Measurements from ENCODE around the gene TRMT10A. TPM values are rescaled to one million over a fixed set of nuclear protein-coding genes. Genes with fewer than 3 reads are reported as not detected.
A peak's percentile ranks its signal among the peaks of the same experiment; 100 is the strongest.

Gene TRMT10A
- total and polyA plus RNA-seq, 8 donors = 1.3 to 60.7 (median 4.2) TPM; not detected in 1

DNA sequence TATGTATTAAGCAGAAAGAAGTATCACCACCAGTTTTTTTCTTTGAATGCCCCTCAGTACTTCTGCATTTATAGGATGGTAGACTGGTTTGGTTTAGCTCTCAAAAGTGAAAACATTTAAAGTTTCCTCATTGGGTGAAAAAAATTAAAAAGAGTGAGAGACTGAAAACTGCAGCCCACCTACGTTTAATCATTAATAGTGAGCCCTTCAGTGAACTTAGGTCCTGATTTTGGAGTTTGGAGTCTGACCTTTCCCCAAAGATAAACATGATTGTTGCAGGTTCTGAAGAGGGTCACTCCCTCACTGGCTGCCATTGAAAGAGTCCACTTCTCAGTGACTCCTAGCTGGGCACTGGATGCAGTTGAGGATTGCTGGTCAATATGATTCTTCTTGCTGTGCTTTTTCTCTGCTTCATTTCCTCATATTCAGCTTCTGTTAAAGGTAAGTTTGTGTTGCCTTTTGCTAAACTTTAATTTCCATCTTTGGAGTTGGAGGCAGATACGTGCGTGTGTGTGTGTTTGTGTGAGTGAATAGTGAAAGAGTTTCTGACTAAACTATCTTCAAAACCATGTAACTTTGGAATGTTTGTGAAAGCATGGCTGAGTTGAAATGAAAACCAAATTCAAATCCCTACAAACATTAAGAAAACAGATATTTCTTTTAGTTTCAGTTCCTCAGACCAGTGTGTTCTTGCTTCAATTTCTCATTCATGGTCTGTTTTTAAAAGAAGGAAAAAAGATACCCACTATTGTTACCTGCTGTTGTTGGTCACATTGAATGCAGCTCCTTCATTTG lies 10.9 kb upstream of the TRMT10A start, which contains the start of gene MTTP:
Gene MTTP (plus strand): TSS at position 295 of the 795 bp plus-strand sequence. CDS start 86 bp downstream, at position 381.
- H3K36me3 ChIP-seq = no peaks in the 10 kb centered on the region
- H3K4me1 ChIP-seq = peaks cover 0 to 3% (median 0%) of the 10 kb centered on the region in 4 donors
- 40 to 58% (median 49%) methylated on average over 3 of the region's 3 CpGs for WGBS, 5 donors
- no peaks in the 10 kb centered on the region for H3K27me3 ChIP-seq
- intact Hi-C loops (cut with DNase I; ENCODE audit: low total_unique reads) = no loop called here
- H3K9me3 ChIP-seq = no peaks in the 10 kb centered on the region
- H3K4me3 ChIP-seq = no peak within 1 kb of the TSS
- peak within 1 kb of the TSS in 1 of 5 donors; percentile 52 for H3K27ac ChIP-seq
- DNase-seq = no peak
- no peak for TF ChIP-seq POLR2AphosphoS5 (IDR thresholded peaks at IDR 0.05)
- TF ChIP-seq POLR2A (IDR thresholded peaks at IDR 0.05) = no peak
- TF ChIP-seq EP300 (IDR thresholded peaks at IDR 0.05) = no peak
- TF ChIP-seq, protein P1, sequence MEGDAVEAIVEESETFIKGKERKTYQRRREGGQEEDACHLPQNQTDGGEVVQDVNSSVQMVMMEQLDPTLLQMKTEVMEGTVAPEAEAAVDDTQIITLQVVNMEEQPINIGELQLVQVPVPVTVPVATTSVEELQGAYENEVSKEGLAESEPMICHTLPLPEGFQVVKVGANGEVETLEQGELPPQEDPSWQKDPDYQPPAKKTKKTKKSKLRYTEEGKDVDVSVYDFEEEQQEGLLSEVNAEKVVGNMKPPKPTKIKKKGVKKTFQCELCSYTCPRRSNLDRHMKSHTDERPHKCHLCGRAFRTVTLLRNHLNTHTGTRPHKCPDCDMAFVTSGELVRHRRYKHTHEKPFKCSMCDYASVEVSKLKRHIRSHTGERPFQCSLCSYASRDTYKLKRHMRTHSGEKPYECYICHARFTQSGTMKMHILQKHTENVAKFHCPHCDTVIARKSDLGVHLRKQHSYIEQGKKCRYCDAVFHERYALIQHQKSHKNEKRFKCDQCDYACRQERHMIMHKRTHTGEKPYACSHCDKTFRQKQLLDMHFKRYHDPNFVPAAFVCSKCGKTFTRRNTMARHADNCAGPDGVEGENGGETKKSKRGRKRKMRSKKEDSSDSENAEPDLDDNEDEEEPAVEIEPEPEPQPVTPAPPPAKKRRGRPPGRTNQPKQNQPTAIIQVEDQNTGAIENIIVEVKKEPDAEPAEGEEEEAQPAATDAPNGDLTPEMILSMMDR (IDR thresholded peaks at IDR 0.05) = no peak

DNA sequence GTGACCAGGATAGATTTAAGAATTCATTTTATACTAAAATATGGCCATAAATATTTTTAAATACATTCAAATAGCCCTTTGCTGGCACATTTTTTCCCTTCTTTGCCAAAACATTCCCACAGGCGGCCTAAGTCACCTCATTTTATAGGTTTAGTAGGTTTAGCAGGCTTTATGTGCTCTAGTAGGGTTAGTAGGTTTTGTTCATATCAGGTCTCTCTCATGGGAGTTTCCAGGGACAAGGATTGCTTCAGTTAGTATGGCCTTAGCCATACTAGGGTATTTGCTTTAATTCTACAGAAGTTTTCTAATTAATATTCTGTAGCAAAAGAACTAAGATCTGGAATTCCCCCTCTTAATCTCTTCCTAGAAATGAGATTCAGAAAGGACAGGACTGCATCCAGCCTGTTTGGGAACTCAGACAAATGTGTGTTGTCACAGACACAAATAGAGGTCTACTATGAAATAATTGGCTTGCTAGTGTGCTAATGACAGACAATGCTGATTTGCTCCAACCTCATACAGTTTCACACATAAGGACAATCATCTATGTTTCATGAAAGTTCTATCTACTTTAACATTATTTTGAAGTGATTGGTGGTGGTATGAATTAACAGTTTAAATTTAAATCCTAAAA lies 10.0 kb upstream of the TRMT10A start:
- Histone ChIP-seq H3K4me1 (peaks cover 0 to 3% (median 0%) of the 10 kb centered on the region in 4 donors), H3K4me3 (no peak overlapping the region), H3K27ac (peak overlapping the region in 1 of 5 donors; percentile 52), H3K9me3 (no peaks in the 10 kb centered on the region), H3K27me3 (peaks cover 0 to under 1% (median 0%) of the 10 kb centered on the region in 3 donors), H3K36me3 (no peaks in the 10 kb centered on the region)
- intact Hi-C loops (cut with DNase I; ENCODE audit: low total_unique reads) = no loop called here
- DNase-seq = no peak
- 74 to 90% (median 79%) methylated on average over 1 of the region's 1 CpG for WGBS, 5 donors
- TF ChIP-seq POLR2A (IDR thresholded peaks at IDR 0.05) (no peak), POLR2AphosphoS5 (IDR thresholded peaks at IDR 0.05) (no peak), EP300 (IDR thresholded peaks at IDR 0.05) (no peak)
- TF ChIP-seq, protein P1 (IDR thresholded peaks at IDR 0.05) = no peak

DNA sequence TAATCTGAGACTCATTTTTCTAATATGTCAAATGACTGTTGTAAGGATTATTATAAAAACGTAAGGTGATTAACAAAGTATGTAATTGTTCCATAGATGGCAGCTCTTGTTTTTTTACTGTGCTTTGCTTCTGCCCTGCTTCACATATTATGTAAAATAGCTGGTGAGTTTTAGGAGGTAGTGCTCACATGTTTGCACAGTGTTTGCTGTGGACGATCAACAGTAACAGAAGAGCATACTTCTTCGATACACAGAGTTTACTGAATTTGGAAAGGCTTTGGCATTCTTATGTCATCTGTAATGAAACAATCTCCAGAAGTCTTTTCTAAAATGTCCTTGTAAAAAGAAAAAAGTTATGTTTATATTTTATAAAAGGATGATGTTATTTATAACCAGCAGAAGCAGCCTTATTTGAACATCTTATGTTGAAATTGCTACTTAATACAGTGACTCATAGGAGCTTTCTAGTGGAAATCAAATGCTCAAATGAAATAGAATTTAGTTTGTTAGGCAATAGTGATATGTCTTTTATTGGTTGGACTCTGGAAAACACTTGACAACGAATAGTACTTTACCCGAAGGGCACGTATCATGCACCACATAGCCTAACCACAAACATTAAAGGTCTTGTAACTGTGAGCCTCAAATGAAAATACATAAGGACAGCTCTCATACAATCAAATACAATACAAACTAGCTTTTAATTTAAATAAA lies 8.8 kb upstream of the TRMT10A start:
- peaks cover 0 to 4% (median 0%) of the 10 kb centered on the region in 3 donors for H3K27me3 ChIP-seq
- no peaks in the 10 kb centered on the region for H3K36me3 ChIP-seq
- peaks cover 0 to 3% (median 0%) of the 10 kb centered on the region in 4 donors for H3K4me1 ChIP-seq
- no peak for TF ChIP-seq EP300 (IDR thresholded peaks at IDR 0.05)
- TF ChIP-seq POLR2AphosphoS5 (IDR thresholded peaks at IDR 0.05) = no peak
- TF ChIP-seq, protein P1 (IDR thresholded peaks at IDR 0.05) = no peak
- TF ChIP-seq POLR2A (IDR thresholded peaks at IDR 0.05) = no peak
- intact Hi-C loops (cut with DNase I; ENCODE audit: low total_unique reads) = no loop called here
- H3K4me3 ChIP-seq = no peak overlapping the region
- no peak for DNase-seq
- no peaks in the 10 kb centered on the region for H3K9me3 ChIP-seq
- 52 to 59% (median 56%) methylated on average over 6 of the region's 6 CpGs for WGBS, 5 donors
- peak overlapping the region in 4 of 5 donors; percentile 6 to 52 (median 20) for H3K27ac ChIP-seq

DNA sequence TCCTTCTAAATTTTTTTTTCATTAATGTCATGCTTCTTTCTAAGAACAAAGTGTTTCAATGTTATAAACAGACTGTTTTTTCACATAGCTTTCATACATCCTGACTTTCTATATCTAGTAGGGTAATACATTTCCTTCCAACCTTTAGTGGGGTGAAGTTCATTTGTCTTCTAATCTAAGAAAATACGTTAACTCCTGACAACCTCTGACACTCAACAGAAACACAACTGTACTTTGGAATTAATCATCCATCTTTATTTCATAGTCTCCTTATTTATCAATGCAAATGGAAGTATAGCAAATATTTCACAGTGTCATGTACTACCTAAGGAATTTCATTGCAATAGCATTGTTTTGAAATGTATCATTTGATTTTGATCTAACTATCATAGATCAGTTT lies 8.0 kb upstream of the TRMT10A start:
- Histone ChIP-seq H3K27ac (peak overlapping the region in 1 of 5 donors; percentile 31), H3K9me3 (no peaks in the 10 kb centered on the region), H3K4me1 (peaks cover 0 to 3% (median 0%) of the 10 kb centered on the region in 4 donors), H3K27me3 (peaks cover 0 to 4% (median 0%) of the 10 kb centered on the region in 3 donors), H3K4me3 (no peak overlapping the region), H3K36me3 (no peaks in the 10 kb centered on the region)
- DNase-seq = no peak
- intact Hi-C loops (cut with DNase I; ENCODE audit: low total_unique reads) = no loop called here
- TF ChIP-seq, protein P1 (IDR thresholded peaks at IDR 0.05) = no peak
- no peak for TF ChIP-seq EP300 (IDR thresholded peaks at IDR 0.05)
- no peak for TF ChIP-seq POLR2AphosphoS5 (IDR thresholded peaks at IDR 0.05)
- TF ChIP-seq POLR2A (IDR thresholded peaks at IDR 0.05) = no peak
- 10 to 22% (median 20%) methylated on average over 1 of the region's 1 CpG for WGBS, 5 donors

Measured in stomach (tissue), 9 donors.